HEK293T (cell line): Measurements from ENCODE around the gene ASTN2.

Source experiments
- ARNT ChIP-seq: fragments of 450-650 bp; IDR thresholded peaks from 2 replicates; pipeline ENCODE4 v1.6.1; 2017; ENCODE audit warnings: mild to moderate bottlenecking
- BHLHE40 ChIP-seq: fragments of 450-650 bp; IDR thresholded peaks from 2 replicates; pipeline ENCODE4 v1.6.1; 2016; ENCODE audit warnings: mild to moderate bottlenecking, moderate library complexity, borderline replicate concordance
- FOXK2 ChIP-seq: fragments of 450-650 bp; IDR thresholded peaks from 2 replicates; pipeline ENCODE4 v1.6.1; 2016; ENCODE audit warnings: mild to moderate bottlenecking
- SP1 ChIP-seq: fragments of 450-650 bp; IDR thresholded peaks from 2 replicates; pipeline ENCODE4 v1.6.1; 2017

DNA sequence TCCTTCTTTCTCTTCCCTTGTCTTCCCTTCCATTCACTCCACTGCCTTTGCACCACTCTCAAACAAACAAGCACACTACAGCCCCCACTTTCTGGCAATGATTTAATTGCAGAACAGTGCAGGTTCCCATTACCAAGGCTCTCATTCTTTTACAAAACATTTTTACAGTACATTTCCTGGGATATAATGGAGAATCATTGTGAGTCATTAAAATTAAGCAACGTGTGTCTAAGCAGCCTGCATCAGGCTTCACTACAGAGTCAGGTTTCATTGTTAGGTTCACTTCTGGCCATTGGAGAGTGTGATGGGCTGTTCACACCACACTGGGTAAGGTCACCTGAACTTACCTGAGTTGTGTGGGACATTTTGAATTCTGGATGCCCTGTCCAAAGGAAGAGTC is 424.3 kb downstream of the ASTN2 start:
- TF ChIP-seq ARNT (no peak), BHLHE40 (no peak), SP1 (no peak), FOXK2 (no peak)
